NCI-H1417 treated with DMSO at 0.1 percent for 48 hours (cell line): Measurements from ENCODE around the gene KBTBD6.
"Not testable (repeated sequence)": the region's sequence is repeated elsewhere in the genome, so short reads cannot be mapped to it uniquely, and the experiment has no call there.

Source experiments
- DNase-seq: peaks from one replicate; lab custom pipeline; 2025; lab: John Stamatoyannopoulos, UW

The KBTBD6 gene

GRCh38 chr13:41136396-41137031 is 3.9 kb upstream of the KBTBD6 start:
- DNase-seq, result no peak

- no peak for DNase-seq
These were observed 1.3 kb upstream of the KBTBD6 start for GRCh38 chr13:41133951-41134350.

GRCh38 chr13:41131660-41132511 is 716 bp downstream of the KBTBD6 start:
- not testable (repeated sequence) for DNase-seq

GRCh38 chr13:41131189-41131588 is 1.4 kb downstream of the KBTBD6 start:
- DNase-seq, result not testable (repeated sequence)

- DNase-seq, result no peak
These were observed 2.2 kb downstream of the KBTBD6 start for GRCh38 chr13:41130356-41130755.

GRCh38 chr13:41127701-41128100 is 4.9 kb downstream of the KBTBD6 start:
- no peak for DNase-seq

GRCh38 chr13:41122838-41123237 is 9.8 kb downstream of the KBTBD6 start:
- no peak for DNase-seq

- no peak for DNase-seq
These were observed 14.7 kb downstream of the KBTBD6 start for GRCh38 chr13:41117869-41118268.

- DNase-seq, result no peak
These were observed 21.1 kb downstream of the KBTBD6 start for GRCh38 chr13:41111454-41111853.

GRCh38 chr13:41107584-41108014 is 25.0 kb downstream of the KBTBD6 start:
- DNase-seq, result no peak

- no peak for DNase-seq
These were observed 25.5 kb downstream of the KBTBD6 start for GRCh38 chr13:41107104-41107571.

- no peak for DNase-seq
These were observed 32.6 kb downstream of the KBTBD6 start for GRCh38 chr13:41099986-41100385.

GRCh38 chr13:41098761-41099160 is 33.8 kb downstream of the KBTBD6 start:
- no peak for DNase-seq

- not testable (repeated sequence) for DNase-seq
These were observed 36.9 kb downstream of the KBTBD6 start for GRCh38 chr13:41095681-41096080.

GRCh38 chr13:41085961-41086585 is 46.5 kb downstream of the KBTBD6 start:
- DNase-seq, result no peak

GRCh38 chr13:41079725-41080124 is 52.9 kb downstream of the KBTBD6 start:
- no peak for DNase-seq
